Gastrocnemius medialis (tissue), 4 donors: ENCODE results near the gene CAPN5.

Experiments
- CTCF ChIP-seq, 5 experiments: fragments of 450-650 bp in 3 of 5; fragments of 200-600 bp in 2 of 5; sonication (generic) in 2 of 5; IDR thresholded peaks in 4 of 5; conservative IDR thresholded peaks in 1 of 5; 1 replicate in 4 of 5; 2 replicates in 1 of 5; pipeline ENCODE4 v1.5.1; 2016 to 2019; ENCODE audit warnings: antibody characterized with exemption in 5 of 5, mild to moderate bottlenecking in 3 of 5, moderate library complexity in 3 of 5
- POLR2A ChIP-seq, 2 donors: fragments of 450-650 bp; IDR thresholded peaks; one replicate each; pipeline ENCODE4 v1.6.1; 2017; ENCODE audit warnings: antibody characterized with exemption in 2 of 2, mild to moderate bottlenecking in 2 of 2, moderate library complexity in 2 of 2

GRCh38 chr11:77146261-77147035 is 79.7 kb downstream of the CAPN5 start:
- TF ChIP-seq POLR2A (IDR thresholded peaks at IDR 0.05) (no peak), CTCF (IDR thresholded peaks at IDR 0.05 in 4 of 5, conservative IDR thresholded peaks at IDR 0.05 in 1 of 5) (no peak)
